PC-3 (cell line): ENCODE measurements around the gene PCBD1. TPM values are rescaled to one million over a fixed set of nuclear protein-coding genes. Genes with fewer than 3 reads are reported as not detected.

Experiments used
- ATAC-seq: fragments of 200-7000 bp; cut with Tn5 transposase; 2 replicates; pipeline ENCODE4 v1.9.1; 2020; ENCODE audit warnings: mild to moderate bottlenecking, moderate library complexity
- BruUV-seq: library from RNA; stranded (reverse); fragments of 400-500 nt; replicated peaks from 2 replicates; lab custom pipeline; 2021; lab: Mats Ljungman, UMichigan
- CTCF ChIA-PET: fragments of 300-600 bp; sonication (Branson Sonifier 250); formaldehyde crosslinking; loops from one replicate; lab custom pipeline; 2022; ENCODE audit warnings: antibody characterized with exemption; lab: Charles Lee
- POLR2A ChIA-PET: fragments of 300-600 bp; sonication (Branson Sonifier 250); formaldehyde crosslinking; loops from one replicate; lab custom pipeline; 2022; ENCODE audit warnings: antibody characterized with exemption; ENCODE audit not compliant: unreplicated experiment; lab: Charles Lee
- DNase-seq: peaks from one replicate; pipeline ENCODE4 v3.0.0-alpha.2; 2015
- H2AFZ ChIP-seq: fragments of 300-600 bp; sonication (generic); 2 replicates; pipeline ENCODE4 v1.6.0; 2016; ENCODE audit warnings: antibody characterized with exemption, low read length
- H3F3A ChIP-seq: fragments of 300-600 bp; sonication (generic); one replicate; pipeline ENCODE4 v1.6.0; 2017; ENCODE audit warnings: antibody characterized with exemption, low read length, control low read depth, mild to moderate bottlenecking; ENCODE audit not compliant: unreplicated experiment
- H3K27ac ChIP-seq: fragments of 300-600 bp; sonication (generic); 2 replicates; pipeline ENCODE4 v1.5.1; 2016; ENCODE audit warnings: mild to moderate bottlenecking, low read length
- H3K27me3 ChIP-seq: fragments of 300-600 bp; sonication (generic); 2 replicates; pipeline ENCODE4 v1.6.1; 2016; ENCODE audit warnings: low read length, mixed read lengths
- H3K36me3 ChIP-seq: fragments of 300-600 bp; sonication (generic); 2 replicates; pipeline ENCODE4 v1.6.1; 2016; ENCODE audit warnings: low read depth, mixed run types, low read length, mixed read lengths
- H3K4me1 ChIP-seq: fragments of 300-600 bp; sonication (generic); 2 replicates; pipeline ENCODE4 v1.5.1; 2016; ENCODE audit warnings: low read length; ENCODE audit not compliant: insufficient read depth
- H3K4me2 ChIP-seq: fragments of 300-600 bp; sonication (generic); 2 replicates; pipeline ENCODE4 v1.6.0; 2016; ENCODE audit warnings: low read length
- H3K4me3 ChIP-seq: fragments of 300-600 bp; sonication (generic); 2 replicates; pipeline ENCODE4 v1.5.1; 2016; ENCODE audit warnings: mild to moderate bottlenecking, low read length, mixed read lengths
- H3K79me2 ChIP-seq: fragments of 300-600 bp; sonication (generic); 2 replicates; pipeline ENCODE4 v1.6.1; 2017; ENCODE audit warnings: low read length, mixed read lengths
- H3K9ac ChIP-seq: fragments of 300-600 bp; sonication (generic); 2 replicates; pipeline ENCODE4 v1.6.0; 2016; ENCODE audit warnings: mild to moderate bottlenecking, low read length
- H3K9me2 ChIP-seq: fragments of 300-600 bp; sonication (generic); replicated peaks from 2 replicates; pipeline ENCODE4 v1.6.1; 2016; ENCODE audit warnings: mixed run types, low read length, mixed read lengths
- H3K9me3 ChIP-seq: fragments of 300-600 bp; sonication (generic); 2 replicates; pipeline ENCODE4 v1.6.1; 2016; ENCODE audit warnings: low read length, mixed read lengths
- H4K20me1 ChIP-seq: fragments of 300-600 bp; sonication (generic); 2 replicates; pipeline ENCODE4 v1.6.1; 2016; ENCODE audit warnings: low read length, mixed read lengths
- CTCF ChIP-seq: fragments of 300-600 bp; sonication (generic); conservative IDR thresholded peaks from 2 replicates; pipeline ENCODE4 v1.5.1; 2017; ENCODE audit warnings: antibody characterized with exemption, low read depth, mild to moderate bottlenecking, low read length
- EZH2 ChIP-seq: fragments of 300-600 bp; sonication (generic); IDR thresholded peaks from one replicate; pipeline ENCODE4 v1.6.1; 2017; ENCODE audit warnings: antibody characterized with exemption, mild to moderate bottlenecking, low read length; ENCODE audit not compliant: unreplicated experiment
- EZH2phosphoT487 ChIP-seq: fragments of 300-600 bp; sonication (generic); IDR thresholded peaks from 2 replicates; pipeline ENCODE4 v1.6.1; 2018; ENCODE audit warnings: mild to moderate bottlenecking, antibody characterized with exemption, low read length, borderline replicate concordance
- intact Hi-C: fragments of 100-400 bp; cut with micrococcal nuclease; formaldehyde crosslinking; loops from 2 replicates; pipeline ENCODE4 v1.9.0; 2023
- total RNA-seq: library from RNA; depleted of rRNA; stranded (reverse); fragments of >200 nt; gene quantifications from 2 replicates; pipeline ENCODE4 v1.2.3, GENCODE V29; 2014

PCBD1 gene
- total RNA-seq, 1 experiment from 2014 or later, result 283 TPM

GRCh38 chr10:70912556-70912955 lies 24.2 kb upstream of the PCBD1 start:
- CTCF ChIA-PET, result no interaction called here
- no peak for TF ChIP-seq EZH2
- no peak for TF ChIP-seq EZH2phosphoT487
- TF ChIP-seq CTCF, result no peak
- H3K27me3 ChIP-seq, result peaks cover 17% of the 10 kb centered on the region

GRCh38 chr10:70911386-70911785 lies 23.0 kb upstream of the PCBD1 start:
- DNase-seq, result no peak
- POLR2A ChIA-PET, result no interaction called here
- peaks cover 17% of the 10 kb centered on the region for H3K27me3 ChIP-seq

More at GRCh38 chr10:70912556-70912955, 24.2 kb upstream of the PCBD1 start:
- Histone ChIP-seq H3K9ac (no peak overlapping the region), H3K9me3 (no peaks in the 10 kb centered on the region), H3K4me1 (no peaks in the 10 kb centered on the region), H3K4me2 (no peak overlapping the region), H3K27ac (no peak overlapping the region), H3K4me3 (no peak overlapping the region), H4K20me1 (no peaks in the 10 kb centered on the region), H3F3A (no peaks in the 10 kb centered on the region), H2AFZ (no peak overlapping the region), H3K36me3 (no peaks in the 10 kb centered on the region), H3K9me2 (no peaks in the 10 kb centered on the region), H3K79me2 (no peaks in the 10 kb centered on the region)
- no TSS peak for BruUV-seq
- ATAC-seq, result no peak
- DNase-seq, result no peak
- intact Hi-C loops, result no loop called here
- POLR2A ChIA-PET, result no interaction called here

More at GRCh38 chr10:70911386-70911785, 23.0 kb upstream of the PCBD1 start:
- Histone ChIP-seq H3K27ac (no peak overlapping the region), H3K4me2 (no peak overlapping the region), H3K9me3 (no peaks in the 10 kb centered on the region), H2AFZ (no peak overlapping the region), H3F3A (no peaks in the 10 kb centered on the region), H3K79me2 (no peaks in the 10 kb centered on the region), H3K9ac (no peak overlapping the region), H3K4me3 (no peak overlapping the region), H3K4me1 (no peaks in the 10 kb centered on the region), H3K36me3 (no peaks in the 10 kb centered on the region), H4K20me1 (no peaks in the 10 kb centered on the region), H3K9me2 (no peaks in the 10 kb centered on the region)
- TF ChIP-seq EZH2 (no peak), EZH2phosphoT487 (no peak), CTCF (no peak)
- intact Hi-C loops, result no loop called here
- no peak for ATAC-seq
- CTCF ChIA-PET, result no interaction called here
- no TSS peak for BruUV-seq
